GM12801 (cell line): ENCODE results near the gene PPP2R2D.

Experiments used
- TF ChIP-seq, protein P1 (sequence below): IDR thresholded peaks from one replicate; pipeline ENCODE4 v1.5.1; 2011; ENCODE audit warnings: control low read depth; ENCODE audit not compliant: insufficient read length; ENCODE audit errors: extremely low read depth

PPP2R2D gene

DNA sequence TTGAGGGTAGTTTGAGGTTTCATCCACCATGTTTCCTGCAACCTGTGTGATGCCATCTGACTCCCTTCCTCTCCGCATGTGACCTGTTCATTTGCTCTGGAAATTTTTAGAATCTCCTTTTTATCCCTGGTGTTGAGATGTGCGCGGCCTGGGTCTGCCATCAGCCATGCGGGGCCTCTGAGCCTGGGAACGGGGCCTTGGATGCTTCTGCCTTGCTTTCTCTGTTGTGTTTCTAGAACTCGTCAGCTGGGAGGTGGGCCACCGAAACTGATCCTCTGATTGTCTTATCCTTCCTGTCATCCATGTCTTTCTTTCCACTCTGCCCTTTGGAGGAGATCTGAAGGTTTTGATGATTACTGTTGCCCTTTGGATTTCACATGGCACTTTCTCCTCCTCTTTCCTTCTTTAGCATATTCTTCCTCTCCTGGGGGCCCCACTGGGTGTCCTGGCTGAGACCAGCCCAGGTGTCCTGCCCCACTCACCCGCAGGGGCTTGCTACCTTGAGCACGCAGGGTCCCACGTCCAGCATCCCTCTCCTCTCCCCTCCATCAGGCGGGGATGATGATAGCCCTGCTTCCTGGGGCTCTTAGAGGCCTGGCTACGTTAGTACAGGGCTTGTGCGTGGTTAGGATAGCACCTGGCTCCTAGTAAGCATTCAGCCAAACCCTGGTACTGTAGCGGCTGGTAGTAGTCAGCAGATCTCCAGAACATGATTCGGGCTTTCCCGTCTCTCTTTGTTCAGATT is 29.9 kb downstream of the PPP2R2D start:
- TF ChIP-seq, protein P1, sequence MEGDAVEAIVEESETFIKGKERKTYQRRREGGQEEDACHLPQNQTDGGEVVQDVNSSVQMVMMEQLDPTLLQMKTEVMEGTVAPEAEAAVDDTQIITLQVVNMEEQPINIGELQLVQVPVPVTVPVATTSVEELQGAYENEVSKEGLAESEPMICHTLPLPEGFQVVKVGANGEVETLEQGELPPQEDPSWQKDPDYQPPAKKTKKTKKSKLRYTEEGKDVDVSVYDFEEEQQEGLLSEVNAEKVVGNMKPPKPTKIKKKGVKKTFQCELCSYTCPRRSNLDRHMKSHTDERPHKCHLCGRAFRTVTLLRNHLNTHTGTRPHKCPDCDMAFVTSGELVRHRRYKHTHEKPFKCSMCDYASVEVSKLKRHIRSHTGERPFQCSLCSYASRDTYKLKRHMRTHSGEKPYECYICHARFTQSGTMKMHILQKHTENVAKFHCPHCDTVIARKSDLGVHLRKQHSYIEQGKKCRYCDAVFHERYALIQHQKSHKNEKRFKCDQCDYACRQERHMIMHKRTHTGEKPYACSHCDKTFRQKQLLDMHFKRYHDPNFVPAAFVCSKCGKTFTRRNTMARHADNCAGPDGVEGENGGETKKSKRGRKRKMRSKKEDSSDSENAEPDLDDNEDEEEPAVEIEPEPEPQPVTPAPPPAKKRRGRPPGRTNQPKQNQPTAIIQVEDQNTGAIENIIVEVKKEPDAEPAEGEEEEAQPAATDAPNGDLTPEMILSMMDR = no peak

DNA sequence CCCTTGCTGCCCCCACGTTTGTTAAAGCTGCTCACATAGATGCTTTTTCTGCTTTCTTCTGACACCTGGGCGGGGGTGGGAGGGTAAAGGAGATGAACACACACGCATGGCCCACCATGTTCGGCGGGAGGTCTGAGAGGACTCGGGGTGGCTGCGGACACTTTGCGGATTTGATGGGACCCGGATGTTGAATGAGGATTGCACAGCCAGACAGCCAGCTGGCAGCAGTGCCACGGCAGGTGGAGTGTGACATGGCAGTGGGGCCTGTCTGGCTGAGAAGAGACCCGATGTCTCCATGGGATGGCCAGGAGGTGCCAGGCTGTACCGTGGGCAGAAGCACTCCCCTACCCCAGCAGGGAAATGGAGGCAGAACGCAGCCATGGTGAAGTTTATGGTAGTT is 31.2 kb downstream of the PPP2R2D start:
- TF ChIP-seq, protein P1 = no peak

DNA sequence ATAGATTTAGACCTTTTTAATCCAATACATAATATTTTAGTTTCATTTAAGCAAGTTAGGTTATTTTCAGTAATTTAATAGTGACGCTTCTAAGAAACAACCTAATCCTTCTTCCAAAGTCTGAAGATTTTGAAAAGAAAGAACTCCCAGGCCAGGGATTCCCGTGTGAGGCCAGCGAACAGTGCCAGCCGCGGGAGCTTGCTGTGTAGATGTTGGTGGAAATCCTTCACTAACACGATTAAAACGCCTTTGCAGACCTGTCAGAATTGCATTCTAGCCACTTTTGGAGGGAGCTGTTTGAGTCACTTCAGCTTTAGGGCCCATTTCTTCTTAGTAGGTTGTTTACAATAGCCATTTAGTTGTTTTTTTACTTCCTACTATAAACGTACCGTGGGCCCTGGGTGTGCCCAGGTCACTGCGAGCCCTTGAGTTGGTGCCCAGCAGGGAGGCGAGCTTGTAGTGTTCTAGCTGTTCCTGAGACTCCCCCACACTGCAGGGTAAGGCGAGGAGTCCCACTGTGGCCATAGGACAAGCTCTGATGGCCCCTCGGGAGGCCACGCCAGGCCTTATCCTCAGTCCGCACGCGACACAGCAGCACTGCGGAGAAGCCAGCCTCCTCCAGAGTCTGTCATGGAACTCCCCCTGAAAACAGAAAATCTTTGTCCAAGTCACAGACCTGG is 32.3 kb downstream of the PPP2R2D start:
- TF ChIP-seq, protein P1 = no peak

DNA sequence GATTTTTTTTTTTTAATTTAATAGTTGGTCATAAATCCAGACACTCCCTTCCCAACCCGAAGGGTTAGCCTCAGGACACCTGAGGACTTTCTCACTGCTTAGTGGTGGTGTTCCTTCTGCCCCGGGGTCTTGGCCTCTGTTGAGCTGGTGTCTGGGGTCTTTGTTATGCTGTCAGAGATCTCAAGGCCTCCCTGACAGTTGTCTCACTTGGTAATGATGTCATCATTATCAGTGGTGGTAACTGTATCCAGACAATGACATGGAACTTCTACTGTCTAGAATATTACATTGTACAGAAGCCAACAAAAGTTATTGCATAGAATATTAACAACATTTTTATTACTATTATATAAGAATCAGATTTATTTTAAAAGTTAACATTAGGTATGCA is 32.9 kb downstream of the PPP2R2D start:
- TF ChIP-seq, protein P1 = no peak

DNA sequence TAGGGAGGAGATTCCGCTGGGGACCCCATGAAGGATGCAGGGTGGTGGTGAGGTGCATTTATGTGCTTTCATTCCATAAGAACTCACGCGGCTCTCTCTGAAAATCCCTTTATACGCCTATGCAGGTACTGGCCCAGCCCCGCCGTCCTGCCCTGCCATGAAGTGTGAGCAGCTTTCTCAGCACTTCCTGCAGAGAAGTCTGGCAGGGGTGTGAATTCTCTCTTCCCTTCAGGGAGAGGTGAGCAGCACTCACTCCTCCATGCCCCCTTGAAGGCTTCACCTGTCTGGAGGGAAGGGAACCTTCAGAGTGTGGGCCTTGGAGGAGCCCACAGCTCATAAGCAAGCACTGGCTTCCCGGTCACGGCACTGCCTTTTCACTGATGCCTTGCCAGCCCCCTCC is 34.0 kb downstream of the PPP2R2D start:
- TF ChIP-seq, protein P1 = no peak

DNA sequence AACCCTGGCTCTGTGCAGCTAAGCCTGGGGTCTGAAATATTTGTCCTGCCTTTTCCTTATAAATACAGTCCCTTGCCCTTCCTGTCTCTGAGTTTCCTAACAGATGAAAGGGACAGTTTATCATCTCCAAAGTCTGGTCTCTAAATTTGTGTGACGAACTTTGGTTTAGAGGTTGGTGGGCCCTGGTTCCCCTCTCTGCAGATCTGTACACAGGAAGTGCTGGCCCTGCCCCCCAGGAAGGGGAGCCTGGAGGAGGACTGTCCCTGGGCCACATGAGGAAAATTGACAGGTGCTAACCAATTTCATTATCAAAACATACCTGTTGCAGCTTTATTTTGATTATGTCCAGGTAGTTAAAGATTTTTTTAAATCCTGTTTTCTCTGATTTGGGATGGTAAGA is 34.5 kb downstream of the PPP2R2D start:
- TF ChIP-seq, protein P1 = no peak

DNA sequence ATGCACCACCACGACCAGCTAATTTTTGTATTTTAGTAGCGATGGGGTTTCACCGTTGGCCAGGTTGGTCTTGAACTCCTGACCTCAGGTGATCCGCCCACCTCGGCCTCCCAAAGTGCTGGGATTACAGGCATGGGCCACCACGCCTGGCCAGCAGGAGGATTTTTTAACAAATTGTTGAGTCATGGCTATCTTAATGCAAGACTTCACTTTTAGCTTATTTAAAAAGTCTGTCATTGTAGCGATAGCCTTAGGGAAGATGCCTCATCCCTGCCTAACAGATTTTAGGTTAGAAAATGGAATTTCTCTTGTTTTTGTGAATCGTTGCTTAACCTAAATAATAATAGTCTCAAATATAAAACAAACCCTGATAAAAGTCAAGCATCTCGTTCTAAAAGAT is 35.5 kb downstream of the PPP2R2D start:
- TF ChIP-seq, protein P1 = no peak
